Suprapubic skin (tissue), 4 donors: ENCODE measurements around the gene ZNF324.
A peak's percentile ranks its signal among the peaks of the same experiment; 100 is the strongest.

Experiments
- EP300 ChIP-seq: sonication (generic); formaldehyde crosslinking; IDR thresholded peaks from one replicate; pipeline ENCODE4 v1.6.1; 2017; ENCODE audit warnings: antibody characterized with exemption
- POLR2A ChIP-seq, 2 donors: fragments of 450-650 bp; IDR thresholded peaks; one replicate each; pipeline ENCODE4 v1.6.1; 2017; ENCODE audit warnings: antibody characterized with exemption in 2 of 2, mild to moderate bottlenecking in 2 of 2, moderate library complexity in 2 of 2
- POLR2AphosphoS5 ChIP-seq, 3 donors: sonication (generic); formaldehyde crosslinking; IDR thresholded peaks; one replicate each; pipeline ENCODE4 v1.6.1; 2017; ENCODE audit warnings: antibody characterized with exemption in 3 of 3
- TF ChIP-seq, protein P1 (sequence below), 2 donors: fragments of 200-600 bp in 1 of 2; fragments of 450-650 bp in 1 of 2; sonication (generic) in 1 of 2; IDR thresholded peaks; one replicate each; pipeline ENCODE4 v1.5.1; 2016 to 2019; ENCODE audit warnings: antibody characterized with exemption in 2 of 2, mild to moderate bottlenecking in 1 of 2, moderate library complexity in 1 of 2

DNA sequence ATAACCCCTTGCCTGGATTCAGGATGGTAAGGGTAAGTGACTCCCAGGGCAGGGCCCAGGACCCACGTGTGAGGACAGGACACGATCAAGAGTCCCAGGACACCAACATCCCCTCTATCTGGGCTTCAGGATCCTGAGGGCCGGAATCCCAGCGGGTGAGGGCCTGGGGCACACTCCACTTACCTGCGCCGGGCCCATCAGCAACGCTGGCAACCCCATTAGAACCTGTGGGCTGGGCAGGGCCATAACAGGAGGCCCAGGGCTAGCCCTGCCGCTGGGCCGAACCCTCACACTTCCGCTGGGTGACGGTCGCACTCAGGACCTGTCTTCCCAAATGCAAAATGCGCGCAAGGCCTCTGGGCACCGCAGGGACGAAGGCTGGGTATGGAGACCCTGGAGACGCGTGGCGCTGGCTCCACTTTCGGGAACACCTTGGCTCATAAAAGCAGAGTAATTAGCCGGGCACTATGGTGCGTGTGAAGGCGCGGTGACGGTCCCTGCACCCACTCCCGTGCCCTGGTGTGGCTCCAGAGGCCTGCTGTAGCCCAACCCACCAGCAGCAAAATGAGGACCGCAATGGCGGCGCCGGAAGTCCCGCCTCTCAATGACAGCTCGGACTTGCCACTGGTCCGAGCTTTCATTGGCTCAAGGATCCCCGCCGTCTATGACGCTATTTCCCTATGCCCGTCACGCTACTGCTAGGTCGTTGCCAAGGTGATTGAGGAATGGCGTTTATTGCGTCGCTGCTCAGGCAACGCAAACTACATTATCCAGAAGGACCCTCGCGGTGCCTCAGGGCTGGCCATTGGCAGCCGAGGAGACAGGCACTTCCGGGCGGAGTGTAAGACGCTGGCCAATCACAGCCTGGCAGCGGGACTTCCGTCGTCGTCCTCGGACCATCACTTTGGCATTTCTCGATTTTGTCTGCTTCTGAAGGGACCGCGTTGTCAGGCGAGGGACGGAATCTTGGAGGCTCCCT, 27.0 kb upstream of the ZNF324 start, which contains the start of gene ZNF132:
- TF ChIP-seq POLR2A (IDR thresholded peaks at IDR 0.05) = no peak
- TF ChIP-seq, protein P1, sequence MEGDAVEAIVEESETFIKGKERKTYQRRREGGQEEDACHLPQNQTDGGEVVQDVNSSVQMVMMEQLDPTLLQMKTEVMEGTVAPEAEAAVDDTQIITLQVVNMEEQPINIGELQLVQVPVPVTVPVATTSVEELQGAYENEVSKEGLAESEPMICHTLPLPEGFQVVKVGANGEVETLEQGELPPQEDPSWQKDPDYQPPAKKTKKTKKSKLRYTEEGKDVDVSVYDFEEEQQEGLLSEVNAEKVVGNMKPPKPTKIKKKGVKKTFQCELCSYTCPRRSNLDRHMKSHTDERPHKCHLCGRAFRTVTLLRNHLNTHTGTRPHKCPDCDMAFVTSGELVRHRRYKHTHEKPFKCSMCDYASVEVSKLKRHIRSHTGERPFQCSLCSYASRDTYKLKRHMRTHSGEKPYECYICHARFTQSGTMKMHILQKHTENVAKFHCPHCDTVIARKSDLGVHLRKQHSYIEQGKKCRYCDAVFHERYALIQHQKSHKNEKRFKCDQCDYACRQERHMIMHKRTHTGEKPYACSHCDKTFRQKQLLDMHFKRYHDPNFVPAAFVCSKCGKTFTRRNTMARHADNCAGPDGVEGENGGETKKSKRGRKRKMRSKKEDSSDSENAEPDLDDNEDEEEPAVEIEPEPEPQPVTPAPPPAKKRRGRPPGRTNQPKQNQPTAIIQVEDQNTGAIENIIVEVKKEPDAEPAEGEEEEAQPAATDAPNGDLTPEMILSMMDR (IDR thresholded peaks at IDR 0.05) = no peak
- no peak for TF ChIP-seq EP300
- peak in 2 of 3 donors; percentile 43 to 99 for TF ChIP-seq POLR2AphosphoS5 (IDR thresholded peaks at IDR 0.05)
